GM12878 (cell line): ENCODE data around the gene TNFRSF8. TPM values are rescaled to one million over a fixed set of nuclear protein-coding genes. Genes with fewer than 3 reads are reported as not detected.
A peak's percentile ranks its signal among the peaks of the same experiment; 100 is the strongest.

Experiments used
- ATAC-seq: fragments of 200-7000 bp; cut with Tn5 transposase; 3 replicates; pipeline ENCODE4 v1.9.1; 2020; ENCODE audit warnings: mild to moderate bottlenecking, moderate library complexity
- BruUV-seq: library from RNA; stranded (reverse); fragments of 400-500 nt; replicated peaks from 2 replicates; lab custom pipeline; 2021; lab: Mats Ljungman, UMichigan
- CTCF ChIA-PET: fragments of 300-600 bp; sonication (Branson Sonifier 250); formaldehyde crosslinking; extraction: SDS; loops from one replicate; lab custom pipeline; 2021; ENCODE audit warnings: inconsistent platforms; lab: Yijun Ruan, JAX
- POLR2A ChIA-PET: fragments of 350-600 bp; formaldehyde crosslinking; extraction: SDS; loops from one replicate; lab custom pipeline; 2021; ENCODE audit warnings: inconsistent platforms; lab: Charles Lee
- RAD21 ChIA-PET: fragments of 300-600 bp; sonication (Branson Sonifier 250); formaldehyde crosslinking; loops from one replicate; lab custom pipeline; 2023; ENCODE audit warnings: antibody characterized with exemption; ENCODE audit not compliant: unreplicated experiment; lab: Charles Lee
- SMC1A ChIA-PET: fragments of 300-600 bp; sonication (Branson Sonifier 250); formaldehyde crosslinking; loops from one replicate; lab custom pipeline; 2023; ENCODE audit not compliant: unreplicated experiment, uncharacterized antibody; lab: Charles Lee
- DNase-seq: peaks from one replicate; pipeline ENCODE4 v3.0.0-alpha.2; 2011; ENCODE audit warnings: low read depth, low spot score
- FAIRE-seq: peaks from 3 replicates; lab custom pipeline; 2011; peaks lifted over from hg19 to GRCh38; lab: Jason Lieb, UNC
- H2AFZ ChIP-seq: 2 replicates; pipeline ENCODE4 v1.6.0; 2011; ENCODE audit warnings: low read depth, low read length, control low read depth; ENCODE audit not compliant: control insufficient read depth
- H3K27ac ChIP-seq: 2 replicates; pipeline ENCODE4 v1.5.1; 2011; ENCODE audit warnings: control low read depth; ENCODE audit not compliant: control insufficient read depth, insufficient read depth
- H3K27me3 ChIP-seq, 2 experiments: replicated peaks in 1 of 2; 2 replicates each; pipeline versions ENCODE4 v1.6.0 to v1.6.1; 2011; ENCODE audit warnings: low read length in 1 of 2; ENCODE audit not compliant: control insufficient read depth in 2 of 2, insufficient read depth in 2 of 2
- H3K36me3 ChIP-seq, 2 experiments: 2 replicates each; pipeline ENCODE4 v1.5.1; 2011; ENCODE audit warnings: low read length in 1 of 2; ENCODE audit not compliant: control insufficient read depth in 2 of 2, insufficient read depth in 2 of 2
- H3K4me1 ChIP-seq: 2 replicates; pipeline ENCODE4 v1.6.1; 2011; ENCODE audit warnings: mild to moderate bottlenecking, low read length, moderate library complexity, mixed read lengths; ENCODE audit not compliant: control insufficient read depth, insufficient read depth
- H3K4me2 ChIP-seq: 2 replicates; pipeline ENCODE4 v1.6.0; 2011; ENCODE audit warnings: control low read depth; ENCODE audit not compliant: control insufficient read depth, insufficient read depth
- H3K4me3 ChIP-seq: fragments of 200-600 bp; sonication (generic); 2 replicates; pipeline ENCODE4 v1.5.1; 2016
- H3K79me2 ChIP-seq: 2 replicates; pipeline ENCODE4 v1.6.0; 2011; ENCODE audit warnings: low read length; ENCODE audit not compliant: control insufficient read depth, insufficient read depth
- H3K9ac ChIP-seq: 2 replicates; pipeline ENCODE4 v1.8.0; 2011; ENCODE audit warnings: low read length, control low read depth, mixed read lengths; ENCODE audit not compliant: control insufficient read depth, insufficient read depth
- H3K9me3 ChIP-seq: replicated peaks from 3 replicates; pipeline ENCODE4 v1.5.1; 2011; ENCODE audit warnings: mild to moderate bottlenecking, low read length; ENCODE audit not compliant: control insufficient read depth, insufficient read depth
- H4K20me1 ChIP-seq: 2 replicates; pipeline ENCODE4 v1.6.0; 2011; ENCODE audit not compliant: control insufficient read depth, insufficient read depth
- ATF3 ChIP-seq: IDR thresholded peaks from 2 replicates; pipeline ENCODE4 v1.6.1; 2011; ENCODE audit warnings: low read depth, mild to moderate bottlenecking, low read length, moderate library complexity, borderline replicate concordance; ENCODE audit errors: extremely low read depth
- CBX5 ChIP-seq: sonication (generic); IDR thresholded peaks from 2 replicates; pipeline ENCODE4 v1.6.1; 2016; ENCODE audit warnings: low read depth, moderate library complexity, mild to moderate bottlenecking, inconsistent platforms
- CREM ChIP-seq: IDR thresholded peaks from 2 replicates; pipeline ENCODE4 v1.6.1; 2014; ENCODE audit warnings: antibody characterized with exemption, low read depth
- HDAC6 ChIP-seq: fragments of 200-600 bp; sonication (generic); IDR thresholded peaks from one replicate; pipeline ENCODE4 v1.8.0; 2017; ENCODE audit warnings: antibody characterized with exemption; ENCODE audit not compliant: unreplicated experiment
- IKZF2 ChIP-seq, 2 experiments: fragments of 450-650 bp; IDR thresholded peaks; 2 replicates each; pipeline ENCODE4 v1.6.1; 2017; ENCODE audit warnings: mild to moderate bottlenecking in 2 of 2, moderate library complexity in 2 of 2
- MYB ChIP-seq: fragments of 150-350 bp; IDR thresholded peaks from 2 replicates; pipeline ENCODE4 v1.6.1; 2014; ENCODE audit warnings: mild to moderate bottlenecking, low read depth, low read length, borderline replicate concordance
- NFYA ChIP-seq: IDR thresholded peaks from 2 replicates; pipeline ENCODE4 v1.6.1; 2011; ENCODE audit warnings: low read depth, mild to moderate bottlenecking, low read length, improper control_type of control experiment, borderline replicate concordance
- PML ChIP-seq: IDR thresholded peaks from 2 replicates; pipeline ENCODE4 v1.6.1; 2012; ENCODE audit warnings: low read length, inconsistent platforms
- SPI1 ChIP-seq: IDR thresholded peaks from 2 replicates; pipeline ENCODE4 v1.6.1; 2011; ENCODE audit warnings: low read depth, mild to moderate bottlenecking, low read length, moderate library complexity, borderline replicate concordance; ENCODE audit not compliant: insufficient read depth
- SUPT20H ChIP-seq: IDR thresholded peaks from 2 replicates; pipeline ENCODE4 v1.6.1; 2011; ENCODE audit warnings: low read depth, mild to moderate bottlenecking, low read length, moderate library complexity, borderline replicate concordance; ENCODE audit not compliant: control insufficient read depth
- TCF12 ChIP-seq: IDR thresholded peaks from 2 replicates; pipeline ENCODE4 v1.6.1; 2011; ENCODE audit warnings: low read depth, mild to moderate bottlenecking, low read length
- WRNIP1 ChIP-seq: IDR thresholded peaks from 2 replicates; pipeline ENCODE4 v1.6.1; 2011; ENCODE audit warnings: low read depth, low read length, improper control_type of control experiment, borderline replicate concordance
- ZBTB11 ChIP-seq: fragments of 450-650 bp; formaldehyde crosslinking; IDR thresholded peaks from 2 replicates; pipeline ENCODE4 v1.5.0; 2022; ENCODE audit warnings: mild to moderate bottlenecking, missing genetic modification characterization
- WGBS: methylation state at CpG from one replicate; pipeline ENCODE4 v1.1.6; 2016; ENCODE audit warnings: low lambda C conversion rate; ENCODE audit not compliant: insufficient replicate concordance, insufficient coverage; ENCODE audit errors: missing lambda C conversion rate; 5-methylcytosine and 5-hydroxymethylcytosine counted together
- in situ Hi-C: fragments of 300-500 bp; cut with MboI; formaldehyde crosslinking; loops from 9 replicates; pipeline ENCODE4 v1.14.3; 2018; ENCODE audit warnings: mixed read lengths
- intact Hi-C: fragments of 100-400 bp; cut with micrococcal nuclease; formaldehyde crosslinking; loops from one replicate; pipeline ENCODE4 v1.14.2; 2022; ENCODE audit not compliant: unreplicated experiment
- polyA plus RNA-seq, 11 experiments: library from polyadenylated mRNA; depleted of rRNA in 4 of 11; unstranded in 6 of 11; stranded (reverse) in 5 of 11; fragments of >200 nt; fragmentation: Nextera tagmentation in 4 of 11; fragmentation: Illumina TruSeq in 1 of 11; extraction: Ambion mirVana in 4 of 11; extraction: Trizol in 1 of 11; gene quantifications; 1 replicate in 1 of 11; 2 replicates in 10 of 11; pipeline versions ENCODE4 v1.2.1 to v1.2.3, GENCODE V29; 2011 to 2016; ENCODE audit warnings: inconsistent platforms in 2 of 11, missing spikeins in 2 of 11, low read depth in 1 of 11
- total RNA-seq, 4 experiments: library from RNA; depleted of rRNA in 3 of 4; stranded (reverse); fragments of >200 nt in 3 of 4; fragmentation: Illumina TruSeq in 1 of 4; extraction: Trizol in 1 of 4; gene quantifications; 2 replicates each; pipeline versions ENCODE4 v1.2.1 to v1.2.3, GENCODE V29; 2013 to 2021

Gene TNFRSF8
- total and polyA plus RNA-seq, 10 of the 15 experiments (the other 5 are each of a cell fraction or from before 2014, with no cell fraction given), result 9.8 to 114 (median 58.8) TPM

GRCh38 chr1:12178511-12178910 lies 115.4 kb downstream of the TNFRSF8 start:
- intact Hi-C loops, result no loop called here
- no peak for TF ChIP-seq ATF3
- no peak for TF ChIP-seq SPI1
- no peak for TF ChIP-seq PML
- TF ChIP-seq MYB, result no peak
- TF ChIP-seq NFYA, result no peak
- H3K4me3 ChIP-seq, result no peak overlapping the region
- H3K4me2 ChIP-seq, result peak overlapping the region; percentile 71
- peaks cover 10 to 15% of the 10 kb centered on the region in 2 experiments for H3K36me3 ChIP-seq
- H2AFZ ChIP-seq, result no peak overlapping the region
- RAD21 ChIA-PET, result interaction anchor here (1.3 to 1.8 kb wide), 3 partner anchors 17 to 54 kb away, joined by 3 to 5 read pairs (median 4); no protein-coding TSS in a partner anchor
- 74% methylated on average over 11 of the region's 11 CpGs for WGBS
- no peaks in the 10 kb centered on the region for H3K9me3 ChIP-seq
- no peak overlapping the region for H3K9ac ChIP-seq
- POLR2A ChIA-PET, result interaction anchor here (0.8 to 1.7 kb wide), 2 partner anchors 9 to 13 kb away, joined by 4 to 5 read pairs; no protein-coding TSS in a partner anchor
- no TSS peak for BruUV-seq
- peaks cover 9% of the 10 kb centered on the region; the same call in 1 of the 2 replicates for H4K20me1 ChIP-seq
- CTCF ChIA-PET, result interaction anchor here (1.6 to 3.4 kb wide), 2 partner anchors 54 to 64 kb away, joined by 4 to 15 read pairs; no protein-coding TSS in a partner anchor
- peaks cover 50% of the 10 kb centered on the region for H3K4me1 ChIP-seq
- H3K27me3 ChIP-seq, result no peaks in the 10 kb centered on the region
- no peak overlapping the region for H3K27ac ChIP-seq
- no peak for FAIRE-seq
- in situ Hi-C loops, result no loop called here
- DNase-seq, result no peak
- no peak for ATAC-seq
- SMC1A ChIA-PET, result interaction anchor here (1.6 to 20.8 kb wide), 2 partner anchors 30 to 54 kb away, joined by 4 to 347 read pairs; no protein-coding TSS in a partner anchor
- peaks cover 55% of the 10 kb centered on the region for H3K79me2 ChIP-seq

GRCh38 chr1:12179111-12179519 lies 116.0 kb downstream of the TNFRSF8 start:
- no peak for DNase-seq
- ChIA-PET CTCF (interaction anchor here (1.6 to 3.4 kb wide), 2 partner anchors 55 to 64 kb away, joined by 4 to 15 read pairs; no protein-coding TSS in a partner anchor), RAD21 (interaction anchor here (1.3 to 1.8 kb wide), 3 partner anchors 18 to 54 kb away, joined by 3 to 5 read pairs (median 4); no protein-coding TSS in a partner anchor), POLR2A (interaction anchor here (1.7 kb wide), 1 partner anchor 10 kb away, joined by 5 read pairs; no protein-coding TSS in a partner anchor), SMC1A (interaction anchor here (0.8 to 20.8 kb wide), 2 partner anchors 19 to 31 kb away, joined by 3 to 347 read pairs; no protein-coding TSS in a partner anchor)
- peaks cover 50% of the 10 kb centered on the region for H3K79me2 ChIP-seq
- H3K27me3 ChIP-seq, result no peaks in the 10 kb centered on the region
- no peak for FAIRE-seq
- no peak overlapping the region for H2AFZ ChIP-seq
- in situ Hi-C loops, result no loop called here
- H3K36me3 ChIP-seq, result peaks cover 10 to 15% of the 10 kb centered on the region in 2 experiments
- H3K4me2 ChIP-seq, result peak overlapping the region; percentile 71
- BruUV-seq, result no TSS peak
- peak; percentile 43 for ATAC-seq
- no peak overlapping the region for H3K27ac ChIP-seq
- H4K20me1 ChIP-seq, result peaks cover 9% of the 10 kb centered on the region; the same call in 1 of the 2 replicates
- intact Hi-C loops, result no loop called here
- 18% methylated on average over 17 of the region's 17 CpGs for WGBS
- no peak overlapping the region for H3K4me3 ChIP-seq
- no peaks in the 10 kb centered on the region for H3K9me3 ChIP-seq
- peaks cover 48% of the 10 kb centered on the region for H3K4me1 ChIP-seq
- H3K9ac ChIP-seq, result peak overlapping the region; percentile 12; the same call in 1 of the 2 replicates
- TF ChIP-seq CREM (0 out of 2 replicates have a peak, but pooled peaks have one; percentile 40), SUPT20H (no peak), HDAC6 (no peak), WRNIP1 (no peak), CBX5 (no peak), IKZF2 (IDR thresholded peaks at IDR 0.05) (no peak), TCF12 (no peak), ZBTB11 (CRISPR knock-in tag) (no peak)
